Thyroid gland (tissue), 4 donors: ENCODE results near the gene CELF5.
"Not testable (repeated sequence)": the region's sequence is repeated elsewhere in the genome, so short reads cannot be mapped to it uniquely, and the experiment has no call there.

Experiments
- CTCF ChIP-seq, 6 experiments: fragments of 200-600 bp in 3 of 6; fragments of 450-650 bp in 3 of 6; sonication (generic) in 3 of 6; IDR thresholded peaks; one replicate each; pipeline ENCODE4 v1.5.1; 2016 to 2019; ENCODE audit warnings: antibody characterized with exemption in 6 of 6, mild to moderate bottlenecking in 2 of 6, inconsistent platforms in 1 of 6, moderate library complexity in 1 of 6
- POLR2A ChIP-seq, 2 donors: fragments of 450-650 bp; IDR thresholded peaks; one replicate each; pipeline ENCODE4 v1.6.1; 2017; ENCODE audit warnings: antibody characterized with exemption in 2 of 2, mild to moderate bottlenecking in 2 of 2, moderate library complexity in 1 of 2

DNA sequence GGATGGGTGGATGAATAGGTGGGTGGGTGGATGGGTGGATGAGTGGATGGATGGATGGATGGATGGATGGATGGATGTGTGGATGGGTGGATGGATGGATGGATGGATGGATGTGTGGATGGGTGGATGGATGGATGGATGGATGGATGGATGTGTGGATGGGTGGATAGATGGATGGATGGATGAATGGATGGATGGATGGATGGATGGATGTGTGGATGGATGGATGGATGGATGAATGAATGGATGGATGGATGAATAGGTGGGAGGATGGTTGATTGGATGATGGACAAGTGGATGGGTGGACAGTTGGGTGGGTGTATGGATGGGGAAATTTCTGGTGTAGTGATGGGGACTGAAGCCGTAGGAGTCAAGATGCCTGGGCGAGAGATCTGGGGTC is 11.1 kb downstream of the CELF5 start:
- not testable (repeated sequence) for TF ChIP-seq CTCF, POLR2A (IDR thresholded peaks at IDR 0.05)
